Fibroblast of peridontal ligament (primary cell): ENCODE measurements around the gene B4GALT5.

Experiments
- DNase-seq: peaks from one replicate; pipeline ENCODE4 v3.0.0-alpha.2; 2010; ENCODE audit errors: extremely low read depth

The B4GALT5 gene

GRCh38 chr20:49657118-49657901, 56.4 kb downstream of the B4GALT5 start:
- DNase-seq: peak; percentile 92

GRCh38 chr20:49656304-49656703, 57.4 kb downstream of the B4GALT5 start:
- DNase-seq: peak; percentile 58

DNA sequence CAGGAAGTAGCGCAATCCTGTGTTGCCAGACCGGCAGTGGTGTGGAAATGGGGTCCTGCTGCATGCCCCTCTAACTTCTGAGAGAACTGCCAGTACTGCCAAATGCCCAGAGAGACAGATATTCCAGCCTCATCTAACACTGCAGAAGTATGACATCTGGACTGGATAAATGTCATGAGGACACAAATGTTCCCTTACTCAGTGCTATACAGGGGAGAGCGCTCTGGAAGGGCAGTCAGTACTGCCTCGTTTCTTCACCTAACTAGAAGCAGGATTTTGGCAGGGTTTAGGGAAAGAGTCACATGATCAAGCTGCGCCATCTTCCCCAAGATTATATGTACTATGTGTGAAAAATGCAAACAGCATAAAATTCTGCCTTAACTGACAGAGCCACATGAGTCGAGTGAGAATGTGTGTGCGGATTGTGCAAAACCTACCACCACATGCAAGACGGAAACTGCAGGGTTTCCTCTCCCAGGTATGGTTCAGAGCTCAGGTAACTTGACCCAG, 59.7 kb downstream of the B4GALT5 start:
- no peak for DNase-seq

DNA sequence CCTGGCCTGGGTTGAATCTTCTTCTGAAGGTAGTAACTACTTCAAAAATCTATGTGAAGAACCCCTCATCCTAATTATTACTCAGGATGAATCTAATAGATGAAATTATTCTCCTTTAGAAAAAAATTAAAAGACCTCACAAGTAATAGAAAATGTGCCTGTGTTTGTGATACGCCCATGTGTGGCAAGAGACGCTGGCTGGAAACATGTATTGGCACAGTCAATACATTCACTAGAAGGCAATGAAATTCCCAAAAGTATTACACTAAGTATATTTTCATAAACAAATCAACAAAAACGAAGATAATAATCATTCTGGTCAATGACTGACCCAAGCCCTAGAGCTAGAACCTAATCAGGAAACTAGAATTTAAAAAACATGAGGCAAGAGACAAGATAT, 64.0 kb downstream of the B4GALT5 start:
- DNase-seq: no peak

GRCh38 chr20:49647550-49647949, 66.1 kb downstream of the B4GALT5 start:
- DNase-seq: no peak

DNA sequence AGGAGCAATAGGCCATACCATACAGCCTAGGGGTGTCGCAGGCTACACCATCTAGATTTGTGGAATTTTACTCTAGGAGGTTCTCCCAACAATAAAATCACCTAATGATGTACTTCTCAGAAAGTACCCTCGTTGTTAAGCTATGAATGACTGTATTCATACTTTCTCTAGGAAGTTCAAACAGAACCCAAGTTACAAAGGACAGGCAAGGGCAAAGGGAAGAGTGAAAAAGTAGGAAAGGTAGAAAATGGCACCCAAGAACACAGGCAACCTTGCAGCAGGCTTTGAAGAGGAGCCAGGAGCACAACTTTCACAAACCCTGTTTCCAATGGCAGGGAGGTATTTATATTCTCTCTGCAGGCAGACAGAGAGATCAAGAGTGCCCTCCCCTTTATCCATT, 67.2 kb downstream of the B4GALT5 start:
- DNase-seq: no peak

DNA sequence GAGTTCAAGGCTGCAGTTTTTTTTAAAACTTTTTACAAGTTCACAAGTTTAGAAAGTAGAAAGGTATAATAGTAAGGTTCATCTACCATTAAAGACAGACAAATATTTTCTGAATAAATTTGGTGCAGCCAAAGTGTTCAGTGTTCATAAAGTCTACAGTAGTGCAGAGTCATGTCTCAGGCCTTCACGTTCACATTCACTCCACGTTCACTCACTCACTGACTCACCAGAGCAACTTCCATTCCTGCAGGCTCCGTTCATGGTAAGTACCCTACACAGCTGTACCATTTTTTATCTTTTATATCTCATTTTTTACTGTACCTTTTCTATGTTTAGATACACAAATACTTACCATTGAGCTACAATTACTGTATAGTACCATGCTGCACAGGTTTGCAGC, 67.6 kb downstream of the B4GALT5 start:
- peak; percentile 53 for DNase-seq

- no peak for DNase-seq
These were observed 68.6 kb downstream of the B4GALT5 start for GRCh38 chr20:49644980-49645565.

DNA sequence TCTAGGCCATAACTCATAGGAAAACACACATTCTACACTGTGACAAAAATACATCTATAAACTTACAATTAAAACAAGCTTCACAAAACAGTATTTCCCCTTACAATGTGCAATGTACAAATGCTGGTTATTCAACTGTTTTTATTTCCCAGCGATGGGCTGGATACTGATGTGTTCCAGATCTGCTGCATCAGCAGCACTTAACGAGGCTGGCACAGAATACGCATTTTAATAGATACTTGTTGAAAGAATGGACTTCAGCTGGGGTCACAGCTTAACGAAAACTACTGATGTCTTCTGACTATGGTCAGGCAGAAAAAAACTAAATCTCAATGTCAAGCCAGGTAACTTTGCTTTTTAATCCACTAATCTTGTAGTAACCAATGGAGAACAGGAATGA, 70.9 kb downstream of the B4GALT5 start:
- no peak for DNase-seq

DNA sequence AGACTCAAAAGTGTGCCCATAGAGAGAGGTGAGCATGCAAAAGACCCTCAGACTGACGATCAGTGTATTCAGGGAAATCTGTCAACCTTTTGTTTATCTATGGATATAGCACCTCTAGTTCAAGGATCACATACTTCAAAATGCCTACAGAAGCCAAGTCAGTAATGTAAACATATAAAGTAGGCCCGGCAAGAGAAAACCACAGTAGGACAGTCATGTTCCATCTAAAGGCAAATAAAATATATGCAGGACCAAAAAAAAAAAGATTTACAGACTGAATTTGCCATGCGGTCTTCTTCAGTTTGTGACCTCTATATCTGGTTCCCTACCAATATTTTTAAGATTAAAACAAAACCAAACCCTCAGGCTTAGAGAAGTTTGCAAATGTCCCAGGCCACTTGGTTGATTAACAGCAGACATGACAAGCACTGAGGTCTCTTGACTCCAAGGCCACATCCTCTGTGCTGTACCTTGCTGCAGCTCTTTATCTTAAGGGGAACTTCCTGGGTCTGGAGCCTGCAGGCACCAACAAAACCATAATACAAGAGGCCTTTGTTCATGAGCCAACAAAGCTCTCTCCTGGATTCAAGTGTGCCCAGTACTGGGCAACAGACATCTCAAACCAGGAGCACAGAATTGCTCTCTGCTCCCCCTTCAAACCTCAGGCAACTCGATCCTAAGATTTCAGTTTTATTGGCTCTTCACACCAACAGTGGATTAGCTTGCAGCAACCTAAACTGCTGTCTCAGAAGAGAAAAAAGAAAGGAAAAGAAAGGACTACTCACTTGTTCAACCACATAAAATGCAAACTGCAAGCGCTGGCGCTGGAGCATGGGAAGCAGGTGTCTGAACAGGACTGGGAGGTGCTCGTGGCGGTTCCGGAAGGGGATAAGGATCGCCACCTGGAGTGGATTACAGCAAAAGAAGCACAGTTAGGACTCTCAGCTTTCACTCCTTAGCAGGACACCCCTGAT, 71.7 kb downstream of the B4GALT5 start:
- DNase-seq: no peak

DNA sequence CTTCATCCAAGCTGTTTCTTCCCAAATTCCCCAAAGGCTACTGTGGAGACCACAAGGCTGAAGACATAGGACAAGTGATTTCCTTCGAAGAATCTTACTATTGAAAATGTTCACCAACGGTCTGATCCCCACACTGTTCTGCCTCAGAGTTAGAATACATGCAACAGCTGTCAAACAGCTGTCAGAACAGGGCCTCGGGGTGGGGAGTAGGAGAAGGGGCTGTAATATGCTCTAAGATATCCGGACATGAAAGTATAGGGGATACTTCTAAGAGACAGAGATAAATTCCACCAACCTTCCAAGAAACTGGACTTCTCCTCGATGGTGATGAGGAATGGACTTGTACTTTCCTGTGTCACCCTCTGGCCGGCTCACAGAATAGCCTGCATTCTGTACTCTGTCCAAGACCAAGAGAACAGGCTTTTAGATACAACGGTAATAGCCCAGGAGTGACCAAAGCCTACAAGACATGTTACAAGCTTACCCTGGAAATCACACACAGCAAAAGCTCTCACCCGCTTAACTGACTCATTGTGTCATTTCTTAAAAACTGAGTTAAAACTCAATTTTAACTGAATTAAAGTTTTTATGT, 76.5 kb downstream of the B4GALT5 start:
- no peak for DNase-seq

GRCh38 chr20:49636447-49636846, 77.2 kb downstream of the B4GALT5 start:
- DNase-seq: no peak

DNA sequence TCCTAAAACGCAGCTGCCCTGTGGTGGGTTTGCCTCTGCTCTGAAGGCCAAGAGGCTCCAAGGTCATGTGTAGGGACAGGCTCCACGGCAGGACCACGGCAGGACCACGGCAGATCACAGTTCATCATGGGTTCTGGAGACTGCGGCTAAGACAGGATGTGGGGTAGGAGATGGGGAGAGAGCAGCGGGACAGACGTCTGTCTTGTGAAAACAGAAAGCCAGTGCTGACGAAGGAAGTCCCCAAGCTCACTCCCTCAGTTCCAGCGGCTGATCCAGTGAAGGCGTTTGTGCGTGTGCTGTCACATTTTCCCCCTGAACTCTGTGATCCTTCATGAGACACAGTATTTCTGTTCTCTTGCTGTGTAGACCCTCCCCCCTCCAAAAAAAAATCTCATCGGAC, 77.8 kb downstream of the B4GALT5 start:
- no peak for DNase-seq

DNA sequence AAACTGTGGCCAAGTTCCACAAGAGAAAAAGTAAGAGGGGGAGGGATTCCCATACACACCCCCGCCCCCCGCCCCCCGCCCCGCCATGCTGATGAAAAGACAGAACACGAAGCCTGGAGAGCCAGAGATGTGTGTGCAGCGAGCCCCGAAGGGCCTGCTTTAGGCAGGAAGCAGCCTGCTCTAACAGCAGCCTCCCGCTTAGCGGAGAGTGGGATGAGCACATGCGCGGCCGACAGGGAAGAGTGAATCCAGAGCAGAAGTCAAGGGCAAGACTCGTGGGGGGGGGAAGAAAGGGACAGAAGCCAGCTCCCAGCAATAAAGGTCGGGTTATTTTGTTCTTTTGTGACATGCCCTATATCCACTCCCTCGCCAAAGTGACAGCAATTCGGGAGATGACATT, 78.5 kb downstream of the B4GALT5 start:
- no peak for DNase-seq

DNA sequence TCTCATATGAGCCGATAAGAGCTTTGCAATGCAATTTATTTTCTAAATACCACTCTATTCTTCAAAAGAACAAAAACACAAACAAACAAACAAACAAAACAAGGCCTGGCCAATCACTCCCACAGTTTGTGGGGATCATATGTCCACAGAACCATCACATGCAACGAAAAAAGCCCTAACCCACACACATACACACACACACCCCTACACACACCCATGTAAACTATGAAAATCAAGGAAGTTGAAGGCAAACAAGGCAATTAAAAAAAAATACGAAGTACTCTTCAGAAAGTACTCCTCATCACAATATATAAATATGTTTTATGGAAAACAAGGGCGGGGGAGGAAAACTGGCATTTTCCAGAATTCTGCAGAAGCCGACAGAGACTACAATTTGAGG, 79.6 kb downstream of the B4GALT5 start:
- DNase-seq: no peak

- no peak for DNase-seq
These were observed 80.0 kb downstream of the B4GALT5 start for GRCh38 chr20:49633643-49634042.

- no peak for DNase-seq
These were observed 80.7 kb downstream of the B4GALT5 start for GRCh38 chr20:49633023-49633422.

- DNase-seq: no peak
These were observed 81.7 kb downstream of the B4GALT5 start for GRCh38 chr20:49631856-49632418.

DNA sequence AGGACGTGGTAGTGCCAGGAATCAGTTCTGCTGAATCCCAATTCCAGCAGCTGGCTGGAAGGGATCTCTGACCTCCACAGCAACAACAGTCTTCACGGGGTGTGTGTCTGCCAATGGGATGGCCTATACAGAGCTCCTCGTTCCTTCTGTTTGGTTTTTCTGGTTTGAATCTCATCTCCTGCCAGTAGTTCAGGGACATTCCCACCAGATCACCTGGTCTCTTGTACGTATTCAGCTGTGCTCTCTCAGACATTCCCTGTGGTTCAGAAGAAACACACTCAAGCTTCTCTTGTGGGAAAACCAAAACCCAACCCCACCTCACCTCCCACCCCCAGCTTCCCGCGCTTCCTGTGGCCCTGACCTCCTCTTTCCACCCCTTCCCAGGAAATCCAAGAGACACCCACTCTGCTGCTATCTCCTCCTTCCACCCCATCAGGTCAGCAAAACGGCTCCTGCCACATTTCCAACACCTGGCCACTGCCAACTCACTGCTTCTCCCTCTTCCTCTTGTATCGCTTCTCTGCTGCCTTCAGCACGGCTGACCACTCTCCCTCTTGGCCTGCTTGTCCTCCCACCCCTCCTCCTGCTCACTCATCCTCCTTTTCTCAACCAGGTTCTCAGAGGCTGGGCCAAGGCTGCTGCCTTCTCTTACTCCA, 82.5 kb downstream of the B4GALT5 start:
- DNase-seq: peak; percentile 40

DNA sequence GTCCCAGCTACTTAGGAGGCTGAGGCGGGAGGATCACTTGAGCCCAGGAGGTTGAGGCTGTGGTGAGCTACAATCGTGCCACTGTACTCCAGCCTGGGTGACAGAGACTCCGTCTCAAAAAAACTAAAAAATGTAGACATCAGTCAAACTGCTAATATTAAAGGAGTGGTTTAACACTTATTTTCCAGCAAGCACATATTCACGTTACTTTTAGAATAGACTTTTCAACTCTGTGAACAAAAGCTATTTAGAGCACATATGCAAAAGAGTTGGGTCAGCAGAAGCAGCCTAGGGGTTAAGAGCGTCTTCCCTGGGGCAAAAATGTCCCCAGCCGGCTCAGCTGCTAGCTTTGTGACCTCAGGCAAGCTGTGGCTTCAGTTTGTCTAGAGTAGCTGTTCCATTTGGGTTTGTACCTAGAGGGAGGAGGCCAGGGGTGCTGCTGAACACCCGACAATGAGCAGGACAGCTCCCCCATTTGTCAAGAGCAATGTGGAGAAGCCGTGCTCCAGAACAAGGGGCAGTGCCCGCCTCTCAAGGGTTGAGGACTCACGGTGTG, 83.2 kb downstream of the B4GALT5 start:
- DNase-seq: no peak

DNA sequence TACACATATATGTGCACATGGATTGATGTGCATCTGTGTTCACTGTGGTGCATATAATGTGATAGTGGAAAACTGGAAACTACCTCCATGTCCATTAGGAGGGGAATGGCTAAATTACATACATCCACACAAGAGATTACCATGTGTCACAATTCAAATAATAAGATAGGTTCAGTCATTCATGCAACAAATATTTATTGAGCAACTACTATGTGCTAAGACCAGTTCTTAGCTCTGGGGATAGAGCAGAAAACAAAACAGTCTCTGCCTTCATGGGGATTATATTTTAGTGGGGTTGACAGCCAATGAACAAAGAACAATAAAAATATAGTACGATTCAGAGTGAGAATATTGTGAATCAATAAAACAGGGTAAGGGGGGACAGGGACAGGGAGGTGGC, 84.1 kb downstream of the B4GALT5 start:
- DNase-seq: no peak
